H4 (cell line): ENCODE data around the gene CD79B. TPM values are rescaled to one million over a fixed set of nuclear protein-coding genes. Genes with fewer than 3 reads are reported as not detected.

Experiments
- total RNA-seq: library from RNA; depleted of rRNA; stranded (reverse); fragments of >200 nt; shearing (Covaris generic); gene quantifications from 2 replicates; pipeline ENCODE4 v1.2.3, GENCODE V29; 2014; rRNA removed

CD79B gene
- total RNA-seq, 1 experiment from 2014 or later, result not detected

Other genes with a start within 250 kb of the CD79B start
- 20.3 and 27.8 TPM in 2 replicates for gene LIMD2, start 232.2 kb downstream of the CD79B start, total RNA-seq
- 18.5 and 19.9 TPM in 2 replicates for gene STRADA, start 190.5 kb downstream of the CD79B start, total RNA-seq
- gene CCDC47, start 158.7 kb downstream of the CD79B start, total RNA-seq, result 50.4 and 69.3 TPM in 2 replicates
- 21.0 and 30.5 TPM in 2 replicates for gene DDX42, start 158.2 kb downstream of the CD79B start, total RNA-seq
- gene PSMC5, start 104.9 kb downstream of the CD79B start, total RNA-seq, result 64.8 and 71.7 TPM in 2 replicates
- gene FTSJ3, start 104.7 kb downstream of the CD79B start, total RNA-seq, result 95.5 and 124 TPM in 2 replicates
- 86.3 and 152 TPM in 2 replicates for gene SMARCD2, start 89.6 kb downstream of the CD79B start, total RNA-seq
- not detected in 2 replicates for gene CSH2, start 58.7 kb downstream of the CD79B start, total RNA-seq
- not detected in 2 replicates for gene GH2, start 50.4 kb downstream of the CD79B start, total RNA-seq
- not detected in 2 replicates for gene CSH1, start 35.8 kb downstream of the CD79B start, total RNA-seq
- not detected in 2 replicates for gene CSHL1, start 21.1 kb downstream of the CD79B start, total RNA-seq
- gene GH1, start 13.5 kb downstream of the CD79B start, total RNA-seq, result not detected in 2 replicates
- gene SCN4A, start 40.6 kb upstream of the CD79B start, total RNA-seq, result 0.02 TPM in 2 replicates
- gene PRR29, start 66.0 kb upstream of the CD79B start, total RNA-seq, result 0.27 and 2.3 TPM in 2 replicates
- gene ICAM2, start 88.3 kb upstream of the CD79B start, total RNA-seq, result 0.14 TPM in 1 of 2 replicates, not detected in the other
- 1.2 and 2.7 TPM in 2 replicates for gene ERN1, start 197.8 kb upstream of the CD79B start, total RNA-seq